Neural crest cell (in vitro differentiated cells): ENCODE results near the gene NFIA. TPM values are rescaled to one million over a fixed set of nuclear protein-coding genes. Genes with fewer than 3 reads are reported as not detected.
"Not testable (repeated sequence)": the region's sequence is repeated elsewhere in the genome, so short reads cannot be mapped to it uniquely, and the experiment has no call there.

Experiments
- DNase-seq: peaks from one replicate; pipeline ENCODE4 v3.0.0; 2021; ENCODE audit warnings: low read depth, mixed read lengths, low spot score
- H3K27ac Mint-ChIP-seq: one replicate; pipeline ENCODE4 v1.8.0; 2021; ENCODE audit warnings: mild to moderate bottlenecking, mixed read lengths; ENCODE audit not compliant: unreplicated experiment
- H3K27me3 Mint-ChIP-seq: 2 replicates; pipeline ENCODE4 v1.8.0; 2021; ENCODE audit warnings: low read depth, mild to moderate bottlenecking, mixed read lengths
- H3K36me3 Mint-ChIP-seq: 2 replicates; pipeline ENCODE4 v1.8.0; 2021; ENCODE audit warnings: low read depth, mild to moderate bottlenecking, mixed read lengths
- H3K4me1 Mint-ChIP-seq: 2 replicates; pipeline ENCODE4 v1.8.0; 2021; ENCODE audit warnings: mixed read lengths
- H3K4me3 Mint-ChIP-seq: one replicate; pipeline ENCODE4 v1.8.0; 2021; ENCODE audit warnings: mild to moderate bottlenecking, mixed read lengths
- H3K9me3 Mint-ChIP-seq: 2 replicates; pipeline ENCODE4 v1.8.0; 2021; ENCODE audit warnings: mixed read lengths
- total RNA-seq: library from RNA; stranded (reverse); gene quantifications from 2 replicates; pipeline ENCODE4 v1.2.1, GENCODE V29; 2021
- TF ChIP-seq, protein P1 (sequence below): fragments of 200-600 bp; sonication (generic); conservative IDR thresholded peaks from 2 replicates; pipeline ENCODE4 v1.5.0; 2021; ENCODE audit warnings: antibody characterized with exemption, mild to moderate bottlenecking

Gene NFIA
- total RNA-seq, 1 donor from 2014 or later, result 3.4 TPM

DNA sequence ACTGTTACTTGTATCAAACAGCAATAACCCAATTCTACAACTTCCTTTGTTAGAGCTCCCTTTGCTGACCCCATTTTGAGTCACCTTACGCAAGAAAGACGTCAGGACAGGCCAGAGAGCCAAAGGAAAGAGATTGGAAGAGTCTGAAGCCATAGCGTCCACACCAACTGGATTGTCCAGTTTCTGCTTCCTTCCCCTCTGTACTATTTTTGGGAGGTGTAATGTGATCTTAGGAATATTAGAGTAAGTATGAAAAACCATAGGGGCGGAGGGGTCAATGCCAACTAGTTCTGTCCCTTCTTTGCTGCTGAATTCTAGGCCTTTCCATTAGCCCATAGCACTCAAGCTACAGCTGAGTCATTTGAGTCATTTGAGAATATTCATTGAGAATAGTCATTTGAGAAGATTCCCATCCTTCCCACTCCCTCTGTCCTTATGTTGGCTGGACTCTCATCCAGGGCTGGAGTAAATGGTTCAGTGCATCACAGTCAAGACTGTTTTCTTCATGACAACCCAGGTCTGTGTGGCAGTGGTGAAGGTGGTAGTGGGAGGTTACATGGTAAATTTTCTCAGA is 14.8 kb upstream of the NFIA start:
- TF ChIP-seq, protein P1, sequence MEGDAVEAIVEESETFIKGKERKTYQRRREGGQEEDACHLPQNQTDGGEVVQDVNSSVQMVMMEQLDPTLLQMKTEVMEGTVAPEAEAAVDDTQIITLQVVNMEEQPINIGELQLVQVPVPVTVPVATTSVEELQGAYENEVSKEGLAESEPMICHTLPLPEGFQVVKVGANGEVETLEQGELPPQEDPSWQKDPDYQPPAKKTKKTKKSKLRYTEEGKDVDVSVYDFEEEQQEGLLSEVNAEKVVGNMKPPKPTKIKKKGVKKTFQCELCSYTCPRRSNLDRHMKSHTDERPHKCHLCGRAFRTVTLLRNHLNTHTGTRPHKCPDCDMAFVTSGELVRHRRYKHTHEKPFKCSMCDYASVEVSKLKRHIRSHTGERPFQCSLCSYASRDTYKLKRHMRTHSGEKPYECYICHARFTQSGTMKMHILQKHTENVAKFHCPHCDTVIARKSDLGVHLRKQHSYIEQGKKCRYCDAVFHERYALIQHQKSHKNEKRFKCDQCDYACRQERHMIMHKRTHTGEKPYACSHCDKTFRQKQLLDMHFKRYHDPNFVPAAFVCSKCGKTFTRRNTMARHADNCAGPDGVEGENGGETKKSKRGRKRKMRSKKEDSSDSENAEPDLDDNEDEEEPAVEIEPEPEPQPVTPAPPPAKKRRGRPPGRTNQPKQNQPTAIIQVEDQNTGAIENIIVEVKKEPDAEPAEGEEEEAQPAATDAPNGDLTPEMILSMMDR, result no peak
- no peaks in the 10 kb centered on the region for H3K9me3 Mint-ChIP-seq
- no peak for DNase-seq
- H3K27ac Mint-ChIP-seq, result no peak overlapping the region
- no peaks in the 10 kb centered on the region for H3K27me3 Mint-ChIP-seq
- peaks cover 18% of the 10 kb centered on the region for H3K4me1 Mint-ChIP-seq
- no peak overlapping the region for H3K4me3 Mint-ChIP-seq
- H3K36me3 Mint-ChIP-seq, result no peaks in the 10 kb centered on the region

DNA sequence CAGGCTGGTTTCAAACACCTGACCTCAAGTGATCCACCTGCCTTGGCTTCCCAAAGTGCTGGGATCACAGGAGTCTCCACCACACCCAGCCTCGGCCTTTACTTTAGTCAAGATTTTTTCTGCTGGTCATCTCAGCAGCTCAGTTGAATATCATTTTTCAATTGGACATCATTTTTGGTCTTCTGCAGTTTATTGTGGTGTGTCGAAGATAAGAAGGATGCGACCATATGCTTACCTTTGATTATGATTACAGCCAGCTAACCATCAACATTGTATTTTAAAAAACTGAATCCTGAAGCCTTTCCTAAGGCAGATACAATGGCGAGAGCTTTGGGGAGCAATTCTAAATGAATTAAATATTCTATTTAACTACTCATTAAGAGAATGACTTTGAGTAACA is 12.3 kb upstream of the NFIA start:
- Mint-ChIP-seq H3K4me3 (no peak overlapping the region), H3K9me3 (no peaks in the 10 kb centered on the region), H3K36me3 (no peaks in the 10 kb centered on the region), H3K27ac (no peak overlapping the region), H3K27me3 (peaks cover 3% of the 10 kb centered on the region), H3K4me1 (peaks cover 18% of the 10 kb centered on the region)
- no peak for DNase-seq
- TF ChIP-seq, protein P1, result no peak

DNA sequence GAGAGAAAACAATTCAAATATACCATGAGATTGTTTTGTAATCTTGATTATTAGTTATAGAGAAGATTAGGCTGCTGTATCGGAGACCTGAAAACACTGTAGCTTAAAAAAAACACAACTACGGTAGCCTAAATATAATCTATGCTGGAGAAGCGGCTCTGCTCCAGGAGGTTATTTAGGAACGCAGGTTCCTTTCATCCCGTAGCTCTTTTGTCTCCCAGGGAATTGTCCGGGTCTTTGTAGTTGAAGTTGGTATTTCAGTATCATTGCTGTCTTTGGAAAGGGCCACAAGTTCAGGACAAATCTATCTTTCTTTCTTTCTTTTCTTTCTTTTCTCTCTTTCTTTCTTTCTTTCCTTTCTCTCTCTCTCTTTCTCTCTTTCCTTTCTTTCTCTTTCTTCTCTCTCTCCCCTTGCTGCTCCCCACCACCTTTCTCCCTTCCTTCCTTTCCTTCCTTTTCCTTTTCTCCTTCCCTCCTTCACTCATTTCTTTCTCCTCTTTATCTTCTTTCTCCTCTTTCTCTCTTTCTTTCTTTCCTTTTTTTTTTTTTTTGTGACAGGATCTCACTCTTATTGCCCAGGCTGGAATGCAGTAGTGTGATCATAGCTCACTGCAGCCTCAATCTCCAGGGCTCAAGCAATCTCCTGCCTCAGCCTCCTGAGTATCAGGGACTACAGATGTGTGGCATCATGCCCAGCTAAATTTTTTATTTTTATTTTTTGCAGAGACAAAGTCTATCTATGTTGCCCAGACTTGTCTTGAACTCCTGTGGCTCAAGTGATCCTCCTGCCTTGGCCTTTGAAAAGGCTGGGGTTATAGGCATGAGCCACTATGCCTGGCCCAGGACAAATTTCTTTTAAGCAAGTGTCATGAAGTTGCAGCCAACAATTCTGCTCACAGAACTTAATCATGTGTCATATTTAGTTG is 10.9 kb upstream of the NFIA start:
- Mint-ChIP-seq H3K27ac (no peak overlapping the region), H3K27me3 (peaks cover 3% of the 10 kb centered on the region), H3K4me3 (no peak overlapping the region), H3K4me1 (peaks cover 22% of the 10 kb centered on the region), H3K36me3 (no peaks in the 10 kb centered on the region), H3K9me3 (no peaks in the 10 kb centered on the region)
- TF ChIP-seq, protein P1, result no peak
- DNase-seq, result no peak

DNA sequence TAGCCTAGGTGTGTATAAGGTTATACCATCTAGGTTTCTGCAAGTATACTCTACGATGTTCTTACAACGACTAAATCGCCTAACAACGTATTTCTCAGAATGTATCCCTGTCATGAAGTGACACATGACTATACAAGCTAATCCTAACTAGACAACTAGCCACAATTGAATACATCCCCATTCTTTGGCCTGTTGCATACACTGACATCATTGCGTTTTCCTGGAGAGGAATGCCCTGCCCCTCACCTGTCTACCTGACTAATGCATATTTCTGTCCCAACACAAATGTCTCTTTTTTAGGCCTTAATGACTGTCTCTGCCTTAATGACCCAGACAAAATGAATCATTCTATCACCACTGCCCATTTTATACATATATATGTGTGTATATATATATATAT is 8.5 kb upstream of the NFIA start:
- Mint-ChIP-seq H3K27ac (no peak overlapping the region), H3K27me3 (peaks cover 11% of the 10 kb centered on the region), H3K4me1 (peaks cover 38% of the 10 kb centered on the region), H3K9me3 (no peaks in the 10 kb centered on the region), H3K36me3 (no peaks in the 10 kb centered on the region), H3K4me3 (no peak overlapping the region)
- TF ChIP-seq, protein P1, result no peak
- DNase-seq, result no peak

DNA sequence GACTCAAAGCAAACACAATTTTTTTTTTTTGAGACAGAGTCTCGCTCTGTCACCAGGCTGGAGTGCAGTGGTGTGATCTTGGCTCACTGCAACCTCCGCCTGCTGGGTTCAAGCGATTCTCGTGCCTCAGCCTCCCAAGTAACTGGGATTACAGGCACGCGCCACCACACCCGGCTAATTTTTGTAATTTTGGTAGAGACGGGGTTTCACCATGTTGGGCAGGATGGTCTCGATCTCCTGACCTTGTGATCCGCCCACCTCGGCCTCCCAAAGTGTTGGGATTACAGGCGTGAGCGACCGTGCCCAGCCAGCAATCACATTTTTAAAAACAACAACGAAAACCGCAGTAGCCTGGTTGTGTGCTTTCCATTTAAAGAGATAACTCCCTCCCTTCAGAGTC is 6.5 kb upstream of the NFIA start:
- H3K27ac Mint-ChIP-seq, H3K36me3 Mint-ChIP-seq, DNase-seq, H3K9me3 Mint-ChIP-seq: not testable (repeated sequence)
- Mint-ChIP-seq H3K4me3 (peak overlapping the region; percentile 39), H3K4me1 (peaks cover 48% of the 10 kb centered on the region), H3K27me3 (peaks cover 31% of the 10 kb centered on the region)
